PC-3 (cell line): ENCODE measurements around the gene CSRP2. TPM values are rescaled to one million over a fixed set of nuclear protein-coding genes. Genes with fewer than 3 reads are reported as not detected.

Source experiments
- ATAC-seq: fragments of 200-7000 bp; cut with Tn5 transposase; 2 replicates; pipeline ENCODE4 v1.9.1; 2020; ENCODE audit warnings: mild to moderate bottlenecking, moderate library complexity
- BruUV-seq: library from RNA; stranded (reverse); fragments of 400-500 nt; replicated peaks from 2 replicates; lab custom pipeline; 2021; lab: Mats Ljungman, UMichigan
- CTCF ChIA-PET: fragments of 300-600 bp; sonication (Branson Sonifier 250); formaldehyde crosslinking; loops from one replicate; lab custom pipeline; 2022; ENCODE audit warnings: antibody characterized with exemption; lab: Charles Lee
- POLR2A ChIA-PET: fragments of 300-600 bp; sonication (Branson Sonifier 250); formaldehyde crosslinking; loops from one replicate; lab custom pipeline; 2022; ENCODE audit warnings: antibody characterized with exemption; ENCODE audit not compliant: unreplicated experiment; lab: Charles Lee
- DNase-seq: peaks from one replicate; pipeline ENCODE4 v3.0.0-alpha.2; 2015
- H2AFZ ChIP-seq: fragments of 300-600 bp; sonication (generic); 2 replicates; pipeline ENCODE4 v1.6.0; 2016; ENCODE audit warnings: antibody characterized with exemption, low read length
- H3F3A ChIP-seq: fragments of 300-600 bp; sonication (generic); one replicate; pipeline ENCODE4 v1.6.0; 2017; ENCODE audit warnings: antibody characterized with exemption, low read length, control low read depth, mild to moderate bottlenecking; ENCODE audit not compliant: unreplicated experiment
- H3K27ac ChIP-seq: fragments of 300-600 bp; sonication (generic); 2 replicates; pipeline ENCODE4 v1.5.1; 2016; ENCODE audit warnings: mild to moderate bottlenecking, low read length
- H3K27me3 ChIP-seq: fragments of 300-600 bp; sonication (generic); 2 replicates; pipeline ENCODE4 v1.6.1; 2016; ENCODE audit warnings: low read length, mixed read lengths
- H3K36me3 ChIP-seq: fragments of 300-600 bp; sonication (generic); 2 replicates; pipeline ENCODE4 v1.6.1; 2016; ENCODE audit warnings: low read depth, mixed run types, low read length, mixed read lengths
- H3K4me1 ChIP-seq: fragments of 300-600 bp; sonication (generic); 2 replicates; pipeline ENCODE4 v1.5.1; 2016; ENCODE audit warnings: low read length; ENCODE audit not compliant: insufficient read depth
- H3K4me2 ChIP-seq: fragments of 300-600 bp; sonication (generic); 2 replicates; pipeline ENCODE4 v1.6.0; 2016; ENCODE audit warnings: low read length
- H3K4me3 ChIP-seq: fragments of 300-600 bp; sonication (generic); 2 replicates; pipeline ENCODE4 v1.5.1; 2016; ENCODE audit warnings: mild to moderate bottlenecking, low read length, mixed read lengths
- H3K79me2 ChIP-seq: fragments of 300-600 bp; sonication (generic); 2 replicates; pipeline ENCODE4 v1.6.1; 2017; ENCODE audit warnings: low read length, mixed read lengths
- H3K9ac ChIP-seq: fragments of 300-600 bp; sonication (generic); 2 replicates; pipeline ENCODE4 v1.6.0; 2016; ENCODE audit warnings: mild to moderate bottlenecking, low read length
- H3K9me2 ChIP-seq: fragments of 300-600 bp; sonication (generic); replicated peaks from 2 replicates; pipeline ENCODE4 v1.6.1; 2016; ENCODE audit warnings: mixed run types, low read length, mixed read lengths
- H3K9me3 ChIP-seq: fragments of 300-600 bp; sonication (generic); 2 replicates; pipeline ENCODE4 v1.6.1; 2016; ENCODE audit warnings: low read length, mixed read lengths
- H4K20me1 ChIP-seq: fragments of 300-600 bp; sonication (generic); 2 replicates; pipeline ENCODE4 v1.6.1; 2016; ENCODE audit warnings: low read length, mixed read lengths
- EZH2 ChIP-seq: fragments of 300-600 bp; sonication (generic); IDR thresholded peaks from one replicate; pipeline ENCODE4 v1.6.1; 2017; ENCODE audit warnings: antibody characterized with exemption, mild to moderate bottlenecking, low read length; ENCODE audit not compliant: unreplicated experiment
- EZH2phosphoT487 ChIP-seq: fragments of 300-600 bp; sonication (generic); IDR thresholded peaks from 2 replicates; pipeline ENCODE4 v1.6.1; 2018; ENCODE audit warnings: mild to moderate bottlenecking, antibody characterized with exemption, low read length, borderline replicate concordance
- intact Hi-C: fragments of 100-400 bp; cut with micrococcal nuclease; formaldehyde crosslinking; loops from 2 replicates; pipeline ENCODE4 v1.9.0; 2023
- total RNA-seq: library from RNA; depleted of rRNA; stranded (reverse); fragments of >200 nt; gene quantifications from 2 replicates; pipeline ENCODE4 v1.2.3, GENCODE V29; 2014
- TF ChIP-seq, protein P1 (sequence below): fragments of 300-600 bp; sonication (generic); conservative IDR thresholded peaks from 2 replicates; pipeline ENCODE4 v1.5.1; 2017; ENCODE audit warnings: antibody characterized with exemption, low read depth, mild to moderate bottlenecking, low read length

The CSRP2 gene
- total RNA-seq, 1 experiment from 2014 or later = 36.3 TPM

GRCh38 chr12:76874491-76875190, 4.2 kb downstream of the CSRP2 start:
- Histone ChIP-seq H3K4me1 (peaks cover 14% of the 10 kb centered on the region), H3K27ac (no peak overlapping the region), H2AFZ (no peak overlapping the region), H3K27me3 (no peaks in the 10 kb centered on the region), H3K4me3 (no peak overlapping the region), H3K36me3 (no peaks in the 10 kb centered on the region), H3K79me2 (peaks cover 11% of the 10 kb centered on the region; the same call in 1 of the 2 replicates), H4K20me1 (no peaks in the 10 kb centered on the region), H3K4me2 (no peak overlapping the region), H3K9me2 (no peaks in the 10 kb centered on the region), H3F3A (no peaks in the 10 kb centered on the region), H3K9ac (no peak overlapping the region), H3K9me3 (no peaks in the 10 kb centered on the region)
- BruUV-seq = no TSS peak
- intact Hi-C loops = loop anchor here (5.0 kb wide), 1 partner anchor 138 kb away; no protein-coding TSS in a partner anchor
- DNase-seq = no peak
- POLR2A ChIA-PET = no interaction called here
- TF ChIP-seq EZH2 = no peak
- TF ChIP-seq EZH2phosphoT487 = no peak
- TF ChIP-seq, protein P1, sequence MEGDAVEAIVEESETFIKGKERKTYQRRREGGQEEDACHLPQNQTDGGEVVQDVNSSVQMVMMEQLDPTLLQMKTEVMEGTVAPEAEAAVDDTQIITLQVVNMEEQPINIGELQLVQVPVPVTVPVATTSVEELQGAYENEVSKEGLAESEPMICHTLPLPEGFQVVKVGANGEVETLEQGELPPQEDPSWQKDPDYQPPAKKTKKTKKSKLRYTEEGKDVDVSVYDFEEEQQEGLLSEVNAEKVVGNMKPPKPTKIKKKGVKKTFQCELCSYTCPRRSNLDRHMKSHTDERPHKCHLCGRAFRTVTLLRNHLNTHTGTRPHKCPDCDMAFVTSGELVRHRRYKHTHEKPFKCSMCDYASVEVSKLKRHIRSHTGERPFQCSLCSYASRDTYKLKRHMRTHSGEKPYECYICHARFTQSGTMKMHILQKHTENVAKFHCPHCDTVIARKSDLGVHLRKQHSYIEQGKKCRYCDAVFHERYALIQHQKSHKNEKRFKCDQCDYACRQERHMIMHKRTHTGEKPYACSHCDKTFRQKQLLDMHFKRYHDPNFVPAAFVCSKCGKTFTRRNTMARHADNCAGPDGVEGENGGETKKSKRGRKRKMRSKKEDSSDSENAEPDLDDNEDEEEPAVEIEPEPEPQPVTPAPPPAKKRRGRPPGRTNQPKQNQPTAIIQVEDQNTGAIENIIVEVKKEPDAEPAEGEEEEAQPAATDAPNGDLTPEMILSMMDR = no peak
- no peak for ATAC-seq
- CTCF ChIA-PET = interaction anchor here (0.8 kb wide), 1 partner anchor 127 kb away, joined by 6 read pairs; no protein-coding TSS in a partner anchor

- Histone ChIP-seq H3K27me3 (no peaks in the 10 kb centered on the region), H3F3A (no peaks in the 10 kb centered on the region), H4K20me1 (no peaks in the 10 kb centered on the region), H3K4me2 (no peak overlapping the region), H3K9me2 (no peaks in the 10 kb centered on the region), H3K36me3 (no peaks in the 10 kb centered on the region), H3K9me3 (no peaks in the 10 kb centered on the region), H3K27ac (no peak overlapping the region), H3K4me1 (peaks cover 10% of the 10 kb centered on the region), H2AFZ (no peak overlapping the region), H3K79me2 (peaks cover 11% of the 10 kb centered on the region; the same call in 1 of the 2 replicates), H3K4me3 (no peak overlapping the region), H3K9ac (no peak overlapping the region)
- TF ChIP-seq EZH2 = no peak
- TF ChIP-seq, protein P1 = no peak
- no peak for TF ChIP-seq EZH2phosphoT487
- ChIA-PET POLR2A (no interaction called here), CTCF (interaction anchor here (0.8 kb wide), 1 partner anchor 127 kb away, joined by 6 read pairs; no protein-coding TSS in a partner anchor)
- ATAC-seq (no peak), DNase-seq (no peak)
- no TSS peak for BruUV-seq
- intact Hi-C loops = no loop called here
Measured at GRCh38 chr12:76874027-76874426, 4.8 kb downstream of the CSRP2 start.

GRCh38 chr12:76872415-76872814, 6.4 kb downstream of the CSRP2 start:
- Histone ChIP-seq H3K4me2 (no peak overlapping the region), H3K79me2 (peaks cover 9% of the 10 kb centered on the region; the same call in 1 of the 2 replicates), H3K9me2 (no peaks in the 10 kb centered on the region), H3K9me3 (no peaks in the 10 kb centered on the region), H3K4me1 (peaks cover 8% of the 10 kb centered on the region), H4K20me1 (no peaks in the 10 kb centered on the region), H2AFZ (no peak overlapping the region), H3K36me3 (no peaks in the 10 kb centered on the region), H3K4me3 (no peak overlapping the region), H3K27ac (no peak overlapping the region), H3F3A (no peaks in the 10 kb centered on the region), H3K27me3 (no peaks in the 10 kb centered on the region), H3K9ac (no peak overlapping the region)
- intact Hi-C loops = no loop called here
- ChIA-PET CTCF (no interaction called here), POLR2A (no interaction called here)
- TF ChIP-seq, protein P1 = no peak
- no peak for TF ChIP-seq EZH2
- TF ChIP-seq EZH2phosphoT487 = no peak
- no peak for DNase-seq
- BruUV-seq = no TSS peak
- no peak for ATAC-seq
